GM18507 (cell line): Measurements from ENCODE around the gene RMP24.
"Not testable (repeated sequence)": the region's sequence is repeated elsewhere in the genome, so short reads cannot be mapped to it uniquely, and the experiment has no call there.

Source experiments
- DNase-seq: peaks from one replicate; pipeline ENCODE4 v3.0.0; 2011; ENCODE audit warnings: low read depth; ENCODE audit not compliant: insufficient read length; ENCODE audit errors: extremely low spot score
- FAIRE-seq: peaks from 2 replicates; lab custom pipeline; 2011; peaks lifted over from hg19 to GRCh38; lab: Jason Lieb, UNC

RMP24 gene

DNA sequence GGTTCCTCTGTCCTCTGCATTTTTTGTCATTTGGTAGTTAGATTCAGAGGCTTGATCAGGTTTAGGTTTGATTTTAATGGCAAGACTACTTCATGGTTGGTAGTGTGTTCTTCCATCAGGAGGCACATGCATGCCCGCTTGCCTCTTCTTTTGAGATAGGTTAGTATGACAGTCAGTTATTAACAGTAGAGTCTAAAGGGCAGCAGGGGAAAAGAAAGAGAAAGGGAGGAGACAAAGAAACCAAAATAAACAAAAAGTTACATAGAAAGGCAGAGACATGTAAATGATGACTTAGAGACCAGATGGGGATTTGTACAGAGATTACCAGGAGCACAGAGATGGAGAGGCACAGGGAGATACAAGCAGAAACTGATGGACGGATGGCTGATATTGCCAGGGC is 10.2 kb upstream of the RMP24 start:
- FAIRE-seq = no peak
- no peak for DNase-seq

DNA sequence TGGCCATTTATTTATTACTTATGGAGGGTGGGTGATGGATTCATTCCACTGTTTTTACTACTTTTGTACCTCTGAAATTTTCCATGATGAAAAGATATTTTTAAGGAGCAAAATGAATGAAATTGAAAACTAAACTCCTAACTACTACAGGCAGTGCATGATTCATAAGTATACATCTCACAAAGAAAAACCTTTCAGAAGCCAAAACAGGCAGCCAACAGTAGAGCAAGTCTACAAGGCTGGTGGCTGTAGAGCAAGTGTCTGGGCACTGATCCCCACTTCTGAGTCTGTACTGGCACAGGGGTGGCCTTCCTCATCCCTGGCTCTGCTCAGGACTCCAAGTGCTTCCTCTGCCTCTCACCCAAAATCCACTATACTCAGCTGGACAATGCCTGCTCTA is 8.2 kb upstream of the RMP24 start:
- FAIRE-seq (no peak), DNase-seq (no peak)

DNA sequence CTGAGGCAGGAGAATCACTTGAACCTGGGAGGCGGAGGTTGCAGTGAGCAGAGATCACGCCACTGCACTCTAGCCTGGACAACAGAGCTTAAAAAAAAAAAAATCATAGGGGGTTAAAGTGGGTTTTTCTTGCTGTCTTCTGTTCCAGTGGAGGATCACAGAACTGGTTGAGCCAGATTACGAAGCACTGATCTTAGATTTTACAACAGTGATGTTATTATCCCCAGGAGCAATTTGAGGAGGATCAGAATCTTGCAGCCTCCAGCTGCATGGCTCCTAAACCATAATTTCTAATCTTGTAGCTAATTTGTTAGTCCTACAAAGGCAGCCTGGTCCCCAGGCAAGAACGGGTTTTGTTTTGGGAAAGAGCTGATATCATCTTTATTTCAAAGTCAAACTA is 4.6 kb upstream of the RMP24 start:
- not testable (repeated sequence) for FAIRE-seq, DNase-seq

DNA sequence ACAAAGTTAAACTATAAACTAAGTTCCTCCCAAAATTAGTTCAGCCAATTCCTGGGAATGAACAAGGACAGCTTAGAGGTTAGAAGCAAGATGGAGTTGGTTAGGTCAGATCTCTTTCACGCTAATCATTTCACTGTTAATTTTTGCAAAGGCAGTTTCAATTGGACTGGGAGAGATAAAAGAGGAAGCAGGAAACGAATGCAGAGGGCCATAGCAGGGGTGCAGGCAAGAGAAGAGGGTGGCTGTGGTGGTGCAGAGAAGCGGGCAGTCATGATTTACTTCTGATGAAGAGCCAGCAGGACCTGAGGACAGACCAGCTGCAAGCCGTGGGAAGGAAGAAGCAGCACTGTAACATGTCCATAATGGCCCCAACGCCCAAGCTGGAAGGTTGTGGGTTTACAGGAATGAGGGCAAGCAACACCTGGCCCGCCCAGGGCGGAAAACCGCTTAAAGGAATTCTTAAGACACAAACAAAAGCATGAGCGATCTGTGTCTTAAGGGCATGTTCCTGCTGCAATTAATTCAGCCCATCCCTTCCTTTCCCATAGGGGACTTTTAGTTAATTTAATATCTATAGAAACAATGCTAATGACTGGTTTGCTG is 4.1 kb upstream of the RMP24 start:
- FAIRE-seq = no peak
- no peak for DNase-seq

DNA sequence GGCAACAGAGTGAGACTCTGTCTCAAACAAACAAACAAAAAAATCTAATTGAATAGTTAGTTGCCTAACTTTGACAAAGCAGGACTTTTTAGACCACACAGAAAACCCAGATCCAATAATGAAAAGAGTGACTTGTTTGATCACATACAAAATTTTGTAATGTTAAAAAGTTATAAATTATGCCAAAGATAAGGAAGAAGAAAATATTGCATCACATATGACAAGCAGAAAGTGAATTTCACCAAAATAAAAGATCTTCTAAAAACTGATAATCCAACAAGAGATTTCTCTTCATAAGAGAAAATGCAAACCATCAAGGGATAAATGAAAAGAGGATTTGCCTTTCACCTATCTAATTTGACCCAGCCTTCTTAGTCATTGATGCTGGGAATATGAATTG is 2.8 kb upstream of the RMP24 start:
- no peak for DNase-seq
- no peak for FAIRE-seq

DNA sequence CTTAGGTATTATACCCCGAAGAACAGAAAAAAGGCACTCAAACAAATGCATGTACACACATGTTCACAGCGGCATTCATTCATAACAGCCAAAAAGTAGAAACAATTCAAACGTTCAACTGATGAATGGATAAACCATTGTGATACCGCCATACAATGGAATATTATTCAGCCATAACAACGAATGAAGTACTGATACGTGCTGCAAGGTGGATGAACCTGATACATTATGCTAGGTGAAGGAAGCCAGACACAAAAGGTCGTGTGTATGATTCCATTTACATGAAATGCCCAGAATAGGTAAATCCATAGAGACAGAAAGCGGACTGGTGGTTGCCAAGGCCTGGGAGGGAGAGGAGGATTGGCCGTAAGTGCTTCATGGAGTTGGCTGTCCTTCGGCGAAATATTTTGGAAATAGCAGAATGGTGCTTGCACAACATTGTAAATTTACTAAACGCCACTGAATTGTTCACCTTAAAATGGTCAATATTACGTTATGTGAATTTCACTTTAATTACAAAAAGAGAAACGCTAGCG is 750 bp upstream of the RMP24 start:
- DNase-seq (no peak), FAIRE-seq (peak; percentile 36)

DNA sequence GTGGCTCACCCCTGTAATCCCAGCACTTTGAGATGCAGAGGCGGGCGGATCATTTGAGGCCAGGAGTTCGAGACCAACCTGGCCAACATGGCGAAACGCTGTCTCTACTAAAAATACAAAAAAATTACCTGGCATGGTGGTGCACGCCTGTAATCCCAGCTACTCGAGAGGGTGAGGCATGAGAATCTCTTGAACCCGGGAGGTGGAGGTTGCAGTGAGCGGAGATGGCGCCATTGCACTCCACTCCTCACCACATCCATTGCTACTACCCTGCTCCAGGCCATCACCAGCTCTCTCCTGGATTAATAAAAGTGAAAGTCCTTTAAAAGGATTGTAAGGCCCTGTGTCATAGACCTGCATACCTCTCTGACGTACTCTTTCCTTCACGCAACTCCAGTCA is 1.2 kb downstream of the RMP24 start:
- FAIRE-seq (no peak), DNase-seq (no peak)

DNA sequence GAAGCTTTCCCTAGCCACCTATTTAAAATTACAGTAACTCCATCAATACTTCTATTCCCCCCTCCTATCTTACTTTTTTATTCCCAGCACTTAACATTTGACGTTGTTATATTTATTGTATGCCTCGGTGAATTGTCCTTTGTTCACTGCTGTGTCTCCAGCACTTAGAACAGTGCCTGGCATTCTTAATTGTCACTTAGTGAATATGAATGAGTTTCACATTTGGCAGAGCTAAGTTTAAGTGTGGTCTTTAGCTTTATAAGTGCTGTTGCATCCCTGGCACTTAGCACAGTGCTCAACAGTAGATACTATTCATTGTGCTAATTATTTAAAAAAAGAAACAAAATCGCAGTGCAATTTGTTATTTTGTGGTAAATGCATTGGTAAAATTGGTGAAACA is 1.7 kb downstream of the RMP24 start:
- no peak for FAIRE-seq

DNA sequence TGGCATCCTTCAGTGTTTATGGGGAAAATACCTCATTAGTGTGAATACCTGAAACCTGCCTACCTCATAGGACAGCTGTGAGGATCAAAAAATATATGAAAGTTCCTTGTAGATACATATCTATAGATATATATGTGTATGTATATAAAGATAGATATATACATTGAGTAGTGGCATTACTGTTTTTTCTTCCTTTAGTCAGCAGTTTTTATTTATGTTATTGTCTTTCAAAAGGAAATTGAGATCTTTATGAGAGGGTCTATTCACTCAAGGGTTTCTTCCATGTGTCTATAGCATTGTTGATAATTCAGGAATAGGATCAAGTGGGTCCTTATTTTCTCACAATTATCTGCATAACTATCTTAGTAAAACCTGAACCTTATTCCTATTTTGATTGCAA is 6.6 kb downstream of the RMP24 start:
- no peak for FAIRE-seq
- no peak for DNase-seq

More for the DNA sequence above, 1.7 kb downstream of the RMP24 start:
- no peak for DNase-seq

DNA sequence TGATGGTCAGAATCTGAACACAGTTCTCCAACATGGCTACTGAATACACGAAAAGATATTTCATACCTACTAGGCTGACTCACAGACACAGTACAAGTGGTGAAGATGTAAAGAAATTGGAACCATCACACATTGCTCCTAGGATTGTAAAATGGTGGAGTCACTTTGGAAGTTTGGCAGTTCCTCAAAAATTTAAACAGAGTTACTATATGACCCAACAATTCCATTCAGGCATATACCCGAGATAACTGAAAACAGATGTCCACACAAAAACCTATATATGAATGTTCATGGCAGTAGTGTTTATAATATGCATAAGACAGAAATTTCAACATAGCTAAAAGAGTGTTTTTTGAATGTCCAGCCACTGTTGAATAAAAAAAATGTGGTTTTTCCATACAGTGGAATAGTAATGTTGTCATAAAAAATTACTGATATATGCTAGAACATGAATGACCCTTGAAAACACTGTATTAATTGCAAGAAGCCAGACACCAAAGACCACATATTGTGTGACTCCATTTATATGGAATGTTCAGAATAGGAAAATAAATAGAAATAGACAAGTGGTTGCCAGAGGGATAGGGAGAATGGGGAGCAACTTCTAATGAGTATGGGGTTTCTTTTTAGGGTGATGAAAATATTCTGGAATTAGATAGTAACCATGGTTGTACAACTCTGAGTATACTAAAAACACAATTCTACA is 10.1 kb downstream of the RMP24 start:
- no peak for DNase-seq
- FAIRE-seq = no peak

DNA sequence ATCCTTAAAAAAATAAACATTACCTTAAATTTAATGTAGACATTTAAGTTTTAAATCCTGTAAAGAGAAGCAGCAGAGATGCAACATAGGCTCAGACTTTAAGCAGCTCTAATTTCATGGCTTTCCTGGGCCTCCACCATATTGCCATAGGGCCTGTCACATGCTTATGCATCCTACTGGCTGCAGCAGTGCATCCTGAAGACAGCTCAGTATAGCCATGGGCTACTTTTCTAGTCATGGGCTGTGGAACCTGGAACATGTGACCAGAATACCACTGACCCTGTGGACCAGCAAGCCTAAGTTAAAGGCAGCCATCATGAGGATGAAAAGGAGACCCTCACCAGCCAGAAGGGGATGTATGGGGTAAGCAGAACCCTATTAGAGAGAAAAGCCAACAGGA is 10.7 kb downstream of the RMP24 start:
- FAIRE-seq (no peak), DNase-seq (no peak)

DNA sequence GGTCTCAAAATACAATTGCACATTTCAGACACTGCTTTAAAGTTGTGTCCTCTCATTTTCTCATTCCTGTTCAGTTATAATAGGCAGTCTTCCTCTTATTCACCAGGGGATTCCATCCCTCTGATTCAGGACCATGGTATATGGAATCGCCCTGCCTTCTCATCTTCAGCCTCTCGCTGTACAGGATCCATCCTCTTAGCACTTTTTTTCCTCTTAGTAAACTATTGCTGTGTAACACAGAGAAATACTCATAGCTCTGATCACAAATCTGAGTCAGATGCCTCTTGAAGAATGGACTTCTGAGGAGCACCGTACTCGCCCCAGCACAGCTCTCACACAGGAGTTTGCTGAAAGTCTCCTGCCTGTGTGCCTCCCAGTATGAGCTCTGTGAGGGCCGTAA is 11.3 kb downstream of the RMP24 start:
- no peak for FAIRE-seq

DNA sequence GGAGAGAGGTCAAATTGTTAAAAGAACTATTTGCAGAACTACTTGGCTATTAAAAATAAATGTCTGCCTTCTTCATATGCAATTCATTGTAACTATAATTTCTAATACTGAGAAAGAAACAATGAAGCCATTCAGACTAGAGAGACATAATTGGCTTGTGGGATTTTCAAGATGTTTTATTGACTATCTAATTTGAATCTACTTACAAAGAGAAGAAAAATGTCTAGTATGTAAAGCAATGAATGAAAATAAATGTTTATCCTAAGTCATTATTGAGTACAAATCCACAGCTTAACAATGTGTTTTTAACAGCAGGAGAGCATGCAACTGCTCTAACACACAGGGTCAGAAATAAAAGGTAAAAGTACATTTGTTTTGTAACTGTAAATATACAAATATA is 19.2 kb downstream of the RMP24 start:
- no peak for FAIRE-seq
- no peak for DNase-seq

More for the DNA sequence above, 11.3 kb downstream of the RMP24 start:
- no peak for DNase-seq

DNA sequence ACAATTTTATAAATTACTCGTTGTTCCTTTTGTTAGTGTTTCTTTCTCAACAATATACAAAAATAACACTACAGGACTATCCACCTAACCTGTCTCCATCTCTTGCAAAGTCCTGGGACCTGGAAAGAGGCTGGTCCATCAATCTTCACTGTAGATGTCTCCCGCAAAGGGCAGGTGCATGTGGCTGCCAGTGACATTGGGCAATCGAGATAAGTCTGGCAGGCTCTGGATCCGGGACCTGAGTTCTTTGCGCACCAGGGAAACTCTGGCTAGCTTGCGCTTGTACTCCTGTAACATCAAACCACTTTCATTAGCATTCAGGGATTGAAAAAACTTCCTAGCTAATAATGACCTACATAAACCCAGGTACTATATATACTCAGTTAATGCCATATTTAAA is 20.5 kb downstream of the RMP24 start:
- FAIRE-seq (no peak), DNase-seq (no peak)

DNA sequence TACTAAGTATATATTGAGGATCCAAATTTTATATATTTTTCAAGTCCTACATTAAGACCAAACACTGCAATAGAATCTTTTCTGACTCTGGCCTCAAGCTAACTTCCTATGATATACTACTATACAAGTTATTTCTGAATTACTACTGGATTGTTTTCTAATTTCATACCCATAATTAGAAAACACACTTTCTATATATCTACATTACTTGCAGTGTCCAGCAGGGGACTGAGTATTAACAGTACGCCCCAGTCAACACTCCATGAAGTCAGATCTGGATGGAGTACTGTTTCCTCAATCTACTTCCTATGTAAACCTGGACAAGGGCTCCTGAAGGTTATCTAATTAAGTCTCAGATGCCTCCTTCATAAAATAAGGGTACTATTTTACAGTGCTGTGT is 26.5 kb downstream of the RMP24 start:
- no peak for DNase-seq
- FAIRE-seq = no peak

DNA sequence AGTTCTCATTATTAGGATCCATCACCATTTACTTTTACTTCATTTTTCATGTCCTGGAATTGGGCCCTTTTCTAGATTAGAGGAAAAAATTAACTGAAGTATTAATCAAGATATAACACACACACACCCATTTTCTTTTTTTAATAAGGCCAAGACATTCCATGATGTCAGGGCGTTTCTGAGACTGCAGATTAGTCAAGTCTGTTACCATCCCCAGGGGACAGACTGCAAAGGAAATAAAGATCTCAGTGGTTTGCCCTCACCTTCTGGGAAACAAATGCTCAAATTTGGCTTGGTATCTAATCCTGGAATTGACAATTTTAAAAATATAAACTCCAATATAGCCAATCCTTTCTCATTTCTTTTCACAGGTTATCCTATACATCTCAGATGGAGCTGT is 27.4 kb downstream of the RMP24 start:
- FAIRE-seq = no peak
- DNase-seq = no peak

DNA sequence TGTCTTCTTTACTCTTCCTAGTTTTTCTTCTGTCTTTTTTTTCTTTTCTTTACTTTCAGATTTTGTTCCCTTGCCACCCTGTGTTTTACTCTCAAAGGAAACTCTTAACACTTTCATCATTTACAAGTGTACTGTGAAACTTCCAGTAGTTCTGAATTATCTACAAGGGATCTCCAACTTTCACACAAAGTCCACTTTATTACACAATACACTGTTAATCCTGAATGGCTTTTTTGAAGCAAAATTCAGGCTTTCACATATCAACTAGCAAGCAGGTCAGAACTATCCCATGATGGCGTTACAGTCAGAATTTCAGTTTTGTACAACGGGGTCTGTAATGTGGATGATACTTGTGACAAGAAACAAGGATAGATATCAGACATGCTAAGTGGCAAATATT is 34.5 kb downstream of the RMP24 start:
- DNase-seq (no peak), FAIRE-seq (no peak)

DNA sequence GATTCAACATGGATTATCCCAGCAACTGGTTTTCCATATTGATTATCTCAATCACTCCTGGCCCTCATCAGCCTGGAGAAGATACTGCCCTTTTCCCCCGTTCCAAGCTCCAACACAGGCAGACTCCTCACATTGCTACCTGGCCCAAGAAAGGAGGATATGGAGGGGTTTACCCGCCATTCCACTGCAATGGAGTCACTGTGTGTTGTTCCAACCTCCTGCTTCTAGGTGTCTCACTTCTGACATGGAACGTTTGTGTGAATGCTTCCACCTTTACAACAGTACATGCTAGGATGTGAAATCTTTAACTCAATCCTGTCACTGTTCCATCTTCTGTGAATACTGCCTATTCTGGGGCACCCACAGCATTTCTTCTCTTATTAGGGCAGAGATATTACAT is 36.7 kb downstream of the RMP24 start:
- DNase-seq (no peak), FAIRE-seq (no peak)

DNA sequence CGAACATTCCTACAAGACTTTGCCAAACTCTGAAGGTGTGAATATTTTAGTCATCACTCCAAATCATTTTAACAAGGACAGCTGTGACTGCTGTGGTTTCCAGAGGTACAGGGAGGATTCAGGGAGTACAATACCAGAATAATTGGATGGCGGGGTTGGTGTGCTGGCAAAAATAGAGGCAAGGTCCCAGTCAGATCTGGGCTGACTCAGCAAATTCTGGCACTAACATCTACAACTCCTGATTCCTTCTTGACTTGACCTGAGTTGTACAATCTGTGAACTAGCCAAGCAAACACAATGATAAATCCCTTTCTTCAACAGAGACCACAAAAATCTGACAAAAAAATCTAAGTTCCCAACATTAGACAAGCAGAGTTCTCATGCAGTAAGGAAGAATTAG is 40.4 kb downstream of the RMP24 start:
- no peak for FAIRE-seq

DNA sequence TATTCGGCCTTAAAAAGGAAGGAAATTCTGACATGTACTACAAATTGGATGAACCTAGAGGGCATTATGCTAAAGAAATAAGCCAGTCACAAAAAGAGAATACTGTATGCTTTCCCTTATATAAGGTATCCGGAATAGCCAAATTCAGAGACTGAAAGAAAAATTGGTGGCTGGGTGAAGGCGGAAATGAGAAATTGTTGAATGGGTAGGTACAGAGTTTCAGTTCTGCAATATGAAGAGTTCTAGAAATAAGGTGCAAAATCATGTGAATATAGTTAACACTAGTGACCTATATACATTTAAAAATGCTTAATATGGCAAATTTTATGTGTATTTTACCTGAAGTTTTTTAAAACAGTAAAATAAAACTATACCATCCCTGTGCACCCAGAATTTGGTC is 43.1 kb downstream of the RMP24 start:
- peak; percentile 93 for FAIRE-seq
- DNase-seq = peak; percentile 20

More for the DNA sequence above, 40.4 kb downstream of the RMP24 start:
- DNase-seq = no peak

DNA sequence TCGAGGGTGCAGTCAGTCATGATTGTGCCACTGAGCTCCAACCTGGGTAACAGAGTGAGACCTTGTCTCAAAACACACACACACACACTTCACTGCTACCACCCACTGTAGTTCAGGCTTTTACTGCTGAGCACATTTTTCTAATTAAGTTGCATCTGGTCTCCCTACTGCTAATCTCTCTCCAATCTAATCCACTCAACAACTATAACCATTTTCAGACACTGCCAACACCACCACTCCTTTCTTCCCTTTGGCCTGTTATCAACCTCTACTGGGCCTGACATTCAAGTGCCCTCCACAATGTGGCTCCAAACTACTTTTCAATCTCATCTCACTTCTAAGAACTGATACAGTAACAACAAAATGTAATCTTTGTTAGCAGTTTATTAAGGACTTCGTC is 44.8 kb downstream of the RMP24 start:
- DNase-seq = no peak
- FAIRE-seq = no peak
